Natural killer cell (primary cell): ENCODE measurements around the gene GOLGA3. TPM values are rescaled to one million over a fixed set of nuclear protein-coding genes. Genes with fewer than 3 reads are reported as not detected.

Experiments used
- ATAC-seq, 3 donors: fragments of 150-1000 bp in 2 of 3; fragments of 200-7000 bp in 1 of 3; cut with Tn5 transposase; 1 replicate in 1 of 3; 2 replicates in 2 of 3; pipeline ENCODE4 v1.10.0; 2021; ENCODE audit warnings: mild to moderate bottlenecking in 2 of 3, moderate library complexity in 2 of 3
- DNase-seq, 2 donors: peaks; one replicate each; pipeline versions ENCODE4 v3.0.0 to v3.0.0-alpha.2; 2013 to 2021; ENCODE audit warnings: mixed read lengths in 1 of 2
- H3K27ac ChIP-seq: one replicate; pipeline ENCODE4 v1.5.1; 2013; ENCODE audit warnings: mild to moderate bottlenecking, low read length
- H3K27me3 ChIP-seq: one replicate; pipeline ENCODE4 v1.6.1; 2013; ENCODE audit warnings: low read length; ENCODE audit not compliant: control insufficient read depth, insufficient read depth
- H3K36me3 ChIP-seq: one replicate; pipeline ENCODE4 v1.6.1; 2013; ENCODE audit warnings: low read length; ENCODE audit not compliant: control insufficient read depth, insufficient read depth
- H3K4me1 ChIP-seq: one replicate; pipeline ENCODE4 v1.6.1; 2013; ENCODE audit warnings: low read length; ENCODE audit not compliant: control insufficient read depth, insufficient read depth
- H3K4me3 ChIP-seq: one replicate; pipeline ENCODE4 v1.5.1; 2013; ENCODE audit warnings: low read length
- H3K9me3 ChIP-seq: one replicate; pipeline ENCODE4 v1.6.1; 2013; ENCODE audit warnings: low read length; ENCODE audit not compliant: control insufficient read depth, insufficient read depth
- H3K27ac Mint-ChIP-seq, 2 donors: one replicate each; pipeline ENCODE4 v1.8.0; 2022; ENCODE audit warnings: mild to moderate bottlenecking in 2 of 2, mixed read lengths in 2 of 2, moderate library complexity in 1 of 2
- H3K27me3 Mint-ChIP-seq, 2 donors: one replicate each; pipeline ENCODE4 v1.8.0; 2022; ENCODE audit warnings: low read depth in 2 of 2, mixed read lengths in 2 of 2
- H3K36me3 Mint-ChIP-seq: one replicate; pipeline ENCODE4 v1.8.0; 2022; ENCODE audit warnings: mixed read lengths
- H3K4me1 Mint-ChIP-seq, 2 donors: one replicate each; pipeline ENCODE4 v1.8.0; 2022; ENCODE audit warnings: mixed read lengths in 2 of 2
- H3K4me3 Mint-ChIP-seq: one replicate; pipeline ENCODE4 v1.8.0; 2022; ENCODE audit warnings: mild to moderate bottlenecking, moderate library complexity, mixed read lengths
- H3K9me3 Mint-ChIP-seq, 2 donors: one replicate each; pipeline ENCODE4 v1.8.0; 2022; ENCODE audit warnings: mixed read lengths in 2 of 2
- WGBS: methylation state at CpG from one replicate; pipeline ENCODE4 v1.1.7; 2013; ENCODE audit warnings: missing lambda C conversion rate; ENCODE audit not compliant: insufficient coverage; 5-methylcytosine and 5-hydroxymethylcytosine counted together
- intact Hi-C: fragments of 100-400 bp; cut with micrococcal nuclease; formaldehyde crosslinking; loops from one replicate; pipeline ENCODE4 v1.14.2; 2022
- total RNA-seq, 4 donors: library from RNA; stranded (reverse); fragments of 120-200 nt in 1 of 4; gene quantifications; one replicate each; pipeline versions ENCODE4 v1.2.3 to v1.2.4, GENCODE V29; 2013 to 2022
- TF ChIP-seq, protein P1 (sequence below): fragments of 200-600 bp; IDR thresholded peaks from one replicate; pipeline ENCODE4 v1.8.0; 2022; ENCODE audit warnings: antibody characterized with exemption

Gene GOLGA3
- total RNA-seq, 3 donors from 2014 or later (not counting 1 experiment from before 2014, with no cell fraction given), result 39.1 to 54.3 (median 50.9) TPM

DNA sequence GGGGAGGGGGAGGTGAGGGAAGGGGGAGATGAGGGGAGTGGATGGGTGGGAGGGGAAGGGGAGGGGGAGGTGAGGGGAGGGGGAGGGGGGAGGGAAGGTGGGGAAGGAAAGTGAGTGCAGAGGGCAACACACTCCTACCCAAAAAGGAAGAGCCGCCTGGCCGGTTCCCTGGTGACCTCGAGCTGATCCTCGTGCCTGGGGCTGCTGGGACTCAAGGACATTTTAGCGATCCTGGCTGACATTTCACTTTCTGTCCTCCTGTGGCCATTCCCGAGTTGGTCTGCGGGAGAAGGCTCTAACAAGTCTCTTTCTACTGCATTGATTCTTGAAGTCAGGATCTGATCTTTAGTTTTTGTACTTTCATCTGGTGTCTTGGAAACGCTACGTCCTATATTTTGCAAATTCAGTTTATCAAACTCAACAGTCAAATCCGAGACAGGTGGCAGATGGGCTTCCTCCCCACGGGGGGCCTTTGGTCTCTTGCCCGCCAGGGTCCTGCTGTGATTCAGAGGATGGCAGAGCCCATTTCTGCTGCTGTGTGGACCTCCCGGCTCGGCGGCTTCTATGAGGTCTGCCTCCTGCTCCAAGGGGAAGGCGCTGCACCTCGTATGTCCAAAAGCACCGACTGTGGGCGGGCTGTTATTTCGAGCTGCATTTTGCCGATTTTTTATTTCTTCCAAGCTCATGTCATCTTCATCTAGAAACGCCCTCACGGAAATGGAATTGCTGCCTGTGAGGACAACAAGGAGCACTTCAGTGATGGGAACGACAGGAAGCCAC lies 98.9 kb downstream of the GOLGA3 start:
- H3K27ac ChIP-seq, result no peak overlapping the region
- H3K4me3 ChIP-seq, result no peak overlapping the region
- TF ChIP-seq, protein P1, sequence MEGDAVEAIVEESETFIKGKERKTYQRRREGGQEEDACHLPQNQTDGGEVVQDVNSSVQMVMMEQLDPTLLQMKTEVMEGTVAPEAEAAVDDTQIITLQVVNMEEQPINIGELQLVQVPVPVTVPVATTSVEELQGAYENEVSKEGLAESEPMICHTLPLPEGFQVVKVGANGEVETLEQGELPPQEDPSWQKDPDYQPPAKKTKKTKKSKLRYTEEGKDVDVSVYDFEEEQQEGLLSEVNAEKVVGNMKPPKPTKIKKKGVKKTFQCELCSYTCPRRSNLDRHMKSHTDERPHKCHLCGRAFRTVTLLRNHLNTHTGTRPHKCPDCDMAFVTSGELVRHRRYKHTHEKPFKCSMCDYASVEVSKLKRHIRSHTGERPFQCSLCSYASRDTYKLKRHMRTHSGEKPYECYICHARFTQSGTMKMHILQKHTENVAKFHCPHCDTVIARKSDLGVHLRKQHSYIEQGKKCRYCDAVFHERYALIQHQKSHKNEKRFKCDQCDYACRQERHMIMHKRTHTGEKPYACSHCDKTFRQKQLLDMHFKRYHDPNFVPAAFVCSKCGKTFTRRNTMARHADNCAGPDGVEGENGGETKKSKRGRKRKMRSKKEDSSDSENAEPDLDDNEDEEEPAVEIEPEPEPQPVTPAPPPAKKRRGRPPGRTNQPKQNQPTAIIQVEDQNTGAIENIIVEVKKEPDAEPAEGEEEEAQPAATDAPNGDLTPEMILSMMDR, result no peak
- DNase-seq (no peak), ATAC-seq (no peak)
- peak overlapping the region in 1 of 2 donors; percentile 38 for H3K27ac Mint-ChIP-seq
- intact Hi-C loops, result no loop called here
- H3K4me3 Mint-ChIP-seq, result no peak overlapping the region
- H3K27me3 Mint-ChIP-seq, result no peaks in the 10 kb centered on the region
- 96% methylated on average over 24 of the region's 24 CpGs for WGBS
- no peaks in the 10 kb centered on the region for H3K9me3 Mint-ChIP-seq
- H3K27me3 ChIP-seq, result no peaks in the 10 kb centered on the region
- peaks cover 0 to 6% of the 10 kb centered on the region in 2 donors for H3K4me1 Mint-ChIP-seq
- H3K9me3 ChIP-seq, result no peaks in the 10 kb centered on the region
- no peaks in the 10 kb centered on the region for H3K4me1 ChIP-seq
- H3K36me3 ChIP-seq, result peaks cover 72% of the 10 kb centered on the region
- peaks cover 33% of the 10 kb centered on the region for H3K36me3 Mint-ChIP-seq

DNA sequence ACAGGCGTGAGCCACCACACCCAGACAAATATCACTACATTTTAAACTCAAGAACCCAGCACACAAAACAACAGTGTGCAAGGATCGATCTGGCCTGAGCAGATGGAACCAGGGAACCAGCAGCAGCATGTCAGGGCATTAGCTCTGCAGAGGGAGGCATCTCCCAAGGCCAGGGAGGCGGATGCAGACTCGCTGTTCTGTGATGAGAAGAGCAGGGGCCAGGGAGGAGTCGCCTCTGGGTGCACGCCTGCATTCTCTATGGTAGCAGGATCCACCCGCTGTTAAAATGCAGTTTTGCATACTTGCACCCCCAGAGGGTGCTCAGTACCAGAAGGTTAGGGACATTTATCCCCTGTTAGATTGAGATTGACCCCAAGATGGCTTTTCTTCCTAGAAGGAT lies 100.2 kb downstream of the GOLGA3 start:
- 100% methylated on average over 7 of the region's 7 CpGs for WGBS
- Mint-ChIP-seq H3K27ac (peak overlapping the region; percentile 50 to 75), H3K36me3 (peaks cover 27% of the 10 kb centered on the region)

DNA sequence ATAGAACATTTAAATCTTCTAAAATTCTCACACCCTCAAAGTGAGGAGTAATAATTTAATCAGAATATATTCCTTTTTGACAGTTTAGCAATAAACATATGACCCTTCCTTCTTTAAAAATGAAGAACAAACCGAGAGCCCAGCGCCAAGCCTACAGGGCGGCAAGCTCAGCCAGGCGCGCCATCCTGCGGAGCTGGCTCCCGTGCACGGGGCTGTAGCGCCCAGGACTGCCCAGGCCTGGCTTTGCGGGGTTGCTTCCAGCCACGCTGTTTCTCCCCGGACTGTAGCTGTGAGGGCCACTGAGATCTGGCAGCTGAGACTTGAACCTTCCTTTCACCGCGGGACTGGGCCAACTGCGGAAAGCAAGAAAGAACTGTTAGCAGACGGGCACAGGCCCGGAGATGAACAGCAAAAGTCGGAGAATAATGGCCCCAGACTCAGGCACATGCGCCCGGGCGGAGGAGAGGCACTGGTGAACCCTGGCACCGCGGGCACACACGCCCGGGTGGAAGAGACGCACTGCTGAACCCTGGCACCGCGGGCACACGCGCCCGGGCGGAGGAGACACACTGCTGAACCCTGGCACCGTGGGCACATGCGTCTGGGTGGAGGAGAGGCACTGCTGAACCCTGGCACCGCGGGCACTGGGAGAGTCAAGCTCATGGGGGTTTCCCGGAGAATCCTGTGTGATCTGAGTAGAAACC lies 101.4 kb downstream of the GOLGA3 start:
- peaks cover 23% of the 10 kb centered on the region for H3K36me3 Mint-ChIP-seq
- TF ChIP-seq, protein P1, result no peak
- no peaks in the 10 kb centered on the region for H3K27me3 Mint-ChIP-seq
- 95% methylated on average over 37 of the region's 37 CpGs for WGBS
- H3K9me3 Mint-ChIP-seq, result no peaks in the 10 kb centered on the region
- Histone ChIP-seq H3K27me3 (no peaks in the 10 kb centered on the region), H3K4me3 (no peak overlapping the region), H3K36me3 (peaks cover 65% of the 10 kb centered on the region), H3K4me1 (no peaks in the 10 kb centered on the region), H3K9me3 (no peaks in the 10 kb centered on the region), H3K27ac (no peak overlapping the region)
- DNase-seq, result no peak
- ATAC-seq, result no peak
- H3K4me1 Mint-ChIP-seq, result peaks cover 0 to 6% of the 10 kb centered on the region in 2 donors
- intact Hi-C loops, result no loop called here
- no peak overlapping the region for H3K27ac Mint-ChIP-seq
- no peak overlapping the region for H3K4me3 Mint-ChIP-seq

More for the DNA sequence above, 100.2 kb downstream of the GOLGA3 start:
- Histone ChIP-seq H3K4me1 (no peaks in the 10 kb centered on the region), H3K27me3 (no peaks in the 10 kb centered on the region), H3K4me3 (no peak overlapping the region), H3K9me3 (no peaks in the 10 kb centered on the region), H3K36me3 (peaks cover 70% of the 10 kb centered on the region), H3K27ac (no peak overlapping the region)
- Mint-ChIP-seq H3K9me3 (no peaks in the 10 kb centered on the region), H3K27me3 (no peaks in the 10 kb centered on the region), H3K4me3 (no peak overlapping the region), H3K4me1 (peaks cover 0 to 6% of the 10 kb centered on the region in 2 donors)
- intact Hi-C loops, result no loop called here
- DNase-seq (no peak), ATAC-seq (no peak)
- TF ChIP-seq, protein P1, result no peak
